Measurements from ENCODE around the gene MCC.

Gene MCC

DNA sequence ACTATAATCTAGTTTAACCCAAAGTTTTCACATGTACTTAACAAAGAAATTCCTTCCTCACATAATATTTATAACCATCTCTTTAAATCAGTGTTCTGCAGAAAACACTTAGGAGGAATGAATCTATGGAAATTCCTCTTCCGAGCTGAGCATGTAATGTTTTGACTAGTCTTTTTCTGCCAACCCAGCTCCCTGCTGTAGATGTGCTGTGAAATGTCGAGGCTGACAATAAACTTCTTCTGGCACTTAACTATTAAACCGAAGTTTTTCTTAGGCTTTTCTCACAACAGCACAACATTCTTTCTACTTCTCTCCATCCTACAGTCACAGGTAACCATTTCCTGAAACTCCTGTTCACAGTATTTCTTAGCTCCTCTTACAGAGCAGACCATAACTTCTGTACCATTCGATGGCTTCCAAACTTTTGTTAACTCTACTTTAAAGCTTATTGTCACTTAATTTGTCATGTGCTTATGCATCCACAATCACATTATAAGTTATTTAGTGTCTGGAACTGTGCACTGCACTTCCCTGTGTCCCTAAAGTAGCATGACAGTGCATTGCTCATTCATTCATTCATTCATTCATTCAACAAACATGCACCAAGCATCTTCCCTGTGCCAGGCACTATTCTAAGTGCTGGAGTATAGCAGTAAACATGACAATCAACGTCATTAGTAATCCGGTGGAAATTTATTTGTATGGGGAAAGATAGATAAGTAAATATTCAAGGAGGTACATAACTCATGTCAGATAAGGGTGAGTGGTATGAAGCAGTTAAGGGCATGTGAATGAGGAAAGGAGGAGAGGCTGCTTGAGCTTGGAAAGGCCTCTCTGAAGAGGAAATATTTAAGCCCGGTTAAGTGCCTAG lies 108.1 kb downstream of the MCC start:
- TF ChIP-seq, protein P1, sequence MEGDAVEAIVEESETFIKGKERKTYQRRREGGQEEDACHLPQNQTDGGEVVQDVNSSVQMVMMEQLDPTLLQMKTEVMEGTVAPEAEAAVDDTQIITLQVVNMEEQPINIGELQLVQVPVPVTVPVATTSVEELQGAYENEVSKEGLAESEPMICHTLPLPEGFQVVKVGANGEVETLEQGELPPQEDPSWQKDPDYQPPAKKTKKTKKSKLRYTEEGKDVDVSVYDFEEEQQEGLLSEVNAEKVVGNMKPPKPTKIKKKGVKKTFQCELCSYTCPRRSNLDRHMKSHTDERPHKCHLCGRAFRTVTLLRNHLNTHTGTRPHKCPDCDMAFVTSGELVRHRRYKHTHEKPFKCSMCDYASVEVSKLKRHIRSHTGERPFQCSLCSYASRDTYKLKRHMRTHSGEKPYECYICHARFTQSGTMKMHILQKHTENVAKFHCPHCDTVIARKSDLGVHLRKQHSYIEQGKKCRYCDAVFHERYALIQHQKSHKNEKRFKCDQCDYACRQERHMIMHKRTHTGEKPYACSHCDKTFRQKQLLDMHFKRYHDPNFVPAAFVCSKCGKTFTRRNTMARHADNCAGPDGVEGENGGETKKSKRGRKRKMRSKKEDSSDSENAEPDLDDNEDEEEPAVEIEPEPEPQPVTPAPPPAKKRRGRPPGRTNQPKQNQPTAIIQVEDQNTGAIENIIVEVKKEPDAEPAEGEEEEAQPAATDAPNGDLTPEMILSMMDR (IDR thresholded peaks at IDR 0.05; ENCODE audit: insufficient read depth, missing control alignments), result no peak
- FAIRE-seq (no peak), DNase-seq (ENCODE audit: insufficient read length, low spot score) (no peak)

DNA sequence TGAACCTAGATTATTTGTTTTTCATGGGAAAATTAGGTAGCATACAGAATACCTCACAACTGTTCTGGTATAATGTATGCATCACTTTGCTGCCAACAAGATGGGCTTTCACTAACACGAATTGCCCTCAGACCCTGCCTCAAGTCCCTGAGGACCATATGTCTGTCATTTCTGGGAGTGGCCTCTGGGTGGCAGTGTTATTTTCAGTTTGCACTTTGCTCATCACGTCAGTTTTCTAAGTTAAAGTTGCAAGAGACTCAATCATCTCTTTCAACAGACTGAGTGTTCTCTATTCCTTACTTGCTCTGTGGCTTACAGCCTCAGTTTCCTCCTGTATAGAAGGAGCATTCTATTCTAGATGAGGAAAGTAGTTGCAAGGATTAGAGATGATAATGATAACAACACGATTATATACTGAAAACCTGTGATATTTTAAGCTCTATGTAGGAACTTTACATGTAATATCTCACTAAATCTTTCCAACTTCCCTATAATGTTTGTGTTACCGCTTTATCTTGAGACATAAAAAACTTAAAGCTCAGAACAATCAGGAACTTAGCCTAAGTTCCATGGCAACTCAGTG lies 109.2 kb downstream of the MCC start:
- peak; percentile 24 for DNase-seq (ENCODE audit: insufficient read length, low spot score)
- FAIRE-seq, result peak; percentile 94
- TF ChIP-seq, protein P1 (IDR thresholded peaks at IDR 0.05; ENCODE audit: insufficient read depth, missing control alignments), result peak; percentile 81

DNA sequence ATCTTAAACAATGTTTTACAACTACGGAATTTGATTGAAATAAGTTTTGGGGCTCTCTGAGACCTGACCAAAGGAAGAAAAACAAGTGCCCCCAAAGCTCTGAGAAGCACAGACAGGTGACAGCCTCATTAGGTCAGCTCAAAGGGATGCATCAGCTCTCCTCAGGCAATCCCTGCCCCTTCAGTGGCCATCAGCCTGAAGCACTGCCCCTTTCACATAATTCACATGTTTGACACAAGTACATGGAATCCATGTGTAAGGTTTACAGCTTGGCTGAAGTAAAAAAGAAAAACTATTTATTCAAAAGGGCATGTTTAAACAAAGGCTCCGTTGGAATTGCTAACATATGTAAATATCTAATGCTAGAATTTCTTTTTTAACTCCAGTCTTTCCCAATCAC lies 109.7 kb downstream of the MCC start:
- no peak for FAIRE-seq
- DNase-seq (ENCODE audit: insufficient read length, low spot score), result no peak
- TF ChIP-seq, protein P1 (IDR thresholded peaks at IDR 0.05; ENCODE audit: insufficient read depth, missing control alignments), result no peak

DNA sequence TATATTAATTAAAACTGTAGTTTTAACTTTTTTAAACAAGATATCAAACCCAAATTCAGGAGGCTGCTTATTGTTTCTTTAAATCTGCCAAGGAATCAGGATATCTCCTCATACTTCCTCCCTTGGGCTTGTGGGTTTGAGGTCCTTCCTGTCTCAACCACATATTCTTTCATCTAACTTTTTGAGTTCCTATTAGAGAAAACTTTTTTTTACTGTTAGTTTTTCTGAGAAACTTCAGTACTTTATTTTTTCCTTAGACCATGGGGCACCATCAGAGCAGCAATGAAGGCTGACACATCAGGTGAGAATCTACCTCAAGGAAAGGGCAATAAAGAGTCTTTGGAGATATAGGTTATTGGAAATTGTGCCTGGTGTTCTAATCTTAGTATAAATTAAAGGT lies 110.2 kb downstream of the MCC start:
- no peak for FAIRE-seq
- TF ChIP-seq, protein P1 (IDR thresholded peaks at IDR 0.05; ENCODE audit: insufficient read depth, missing control alignments), result no peak
- DNase-seq (ENCODE audit: insufficient read length, low spot score), result no peak

DNA sequence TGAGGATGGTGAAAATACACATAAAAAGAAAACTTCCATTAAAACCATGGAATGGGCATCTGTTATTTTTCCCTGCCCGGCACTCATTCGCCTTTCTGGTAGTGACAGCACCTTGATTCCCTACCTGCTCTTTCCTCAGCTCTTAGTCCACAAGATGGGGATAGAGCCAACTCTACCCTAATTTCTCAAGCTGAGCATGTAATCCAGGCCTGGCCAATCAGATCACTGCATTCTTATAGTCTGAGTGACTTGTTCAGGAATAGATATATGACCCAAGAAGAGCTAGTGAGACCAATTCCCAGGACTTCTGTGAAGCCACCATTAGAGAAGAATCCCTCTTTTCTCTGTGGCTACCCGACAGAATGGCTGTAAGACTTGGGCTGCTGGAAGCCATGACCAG lies 111.6 kb downstream of the MCC start:
- TF ChIP-seq, protein P1 (IDR thresholded peaks at IDR 0.05; ENCODE audit: insufficient read depth, missing control alignments), result no peak
- DNase-seq (ENCODE audit: insufficient read length, low spot score) (no peak), FAIRE-seq (no peak)

DNA sequence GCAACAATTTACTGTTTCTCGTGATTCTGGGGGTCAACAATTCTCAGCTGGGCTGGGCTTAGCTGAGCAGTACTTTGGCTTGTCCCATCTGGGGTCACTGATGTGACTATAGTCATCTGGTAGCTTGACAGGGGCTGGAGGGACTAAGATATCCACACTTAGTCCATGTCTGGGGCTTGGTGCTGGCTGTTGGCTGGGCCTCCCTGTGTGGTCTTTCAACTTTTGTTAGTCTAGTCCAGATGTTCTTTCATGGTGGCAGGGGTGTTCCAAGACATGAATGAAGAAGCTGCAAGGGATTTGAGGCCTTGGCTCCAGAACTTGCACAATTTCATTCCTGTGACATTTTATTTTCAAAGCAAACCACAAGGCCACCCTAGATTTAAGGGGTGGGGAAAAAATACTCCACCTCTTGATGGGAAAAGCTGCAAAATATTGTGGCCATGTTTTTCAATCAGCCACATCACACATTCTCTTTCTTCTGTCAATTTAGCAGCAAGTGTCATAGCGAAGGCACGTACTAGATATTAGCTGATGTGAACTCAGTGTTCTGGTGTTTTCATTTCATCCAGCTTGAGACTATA lies 112.7 kb downstream of the MCC start:
- TF ChIP-seq, protein P1 (IDR thresholded peaks at IDR 0.05; ENCODE audit: insufficient read depth, missing control alignments), result no peak
- no peak for DNase-seq (ENCODE audit: insufficient read length, low spot score)
- no peak for FAIRE-seq
